GM19395 (cell line): ENCODE results near the gene SAMD13.

Experiments
- ATAC-seq: cut with Tn5 transposase; IDR thresholded peaks from one replicate; pipeline ENCODE4 v1.9.1; 2021; ENCODE audit warnings: mild to moderate bottlenecking, moderate library complexity; ENCODE audit not compliant: unreplicated experiment

The SAMD13 gene

DNA sequence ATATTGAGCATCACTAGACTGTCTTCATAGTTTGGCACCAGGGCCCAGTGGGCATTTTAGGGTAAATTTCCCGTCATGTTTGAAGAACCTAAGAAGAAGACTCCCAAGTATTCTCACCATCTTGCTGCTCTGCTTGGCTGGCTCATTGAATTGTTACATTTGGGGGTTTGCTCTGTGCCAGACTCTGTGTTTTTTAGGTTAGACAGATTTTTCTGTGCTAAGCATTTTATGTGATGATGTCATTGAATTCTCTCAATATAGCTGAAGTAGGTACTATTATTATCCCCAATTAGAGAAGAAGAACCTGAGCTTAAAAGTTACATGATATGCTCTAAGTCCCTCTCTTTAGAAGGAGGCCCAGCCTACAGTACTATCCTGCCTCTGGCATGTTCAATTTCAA is 68.8 kb downstream of the SAMD13 start:
- ATAC-seq, result no peak

DNA sequence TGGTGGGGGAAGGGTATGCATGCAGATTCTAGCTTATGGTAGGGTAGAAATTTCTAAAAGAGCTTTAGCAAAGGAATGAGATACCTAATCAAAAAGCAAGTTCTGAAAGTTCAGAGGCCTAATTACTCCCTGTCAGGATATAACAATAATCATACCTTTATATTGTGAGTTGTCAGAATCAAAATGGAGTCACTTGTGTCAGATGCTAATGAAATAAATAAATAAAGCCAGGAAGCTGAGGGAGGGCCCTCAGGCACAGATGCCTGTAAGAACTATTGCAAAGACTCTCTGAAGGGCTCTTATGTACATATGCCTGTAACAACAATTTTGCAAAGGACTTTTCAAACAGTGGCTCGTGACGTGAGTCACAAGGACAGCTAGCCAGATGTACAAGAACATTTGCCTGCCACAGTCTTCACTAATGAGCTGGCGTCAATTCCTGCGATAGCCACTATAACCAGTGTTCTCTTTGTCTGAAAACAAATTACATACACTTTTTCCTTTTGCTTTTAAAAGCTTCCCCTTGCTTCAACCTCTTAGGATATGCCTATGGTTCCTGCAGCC is 69.4 kb downstream of the SAMD13 start:
- ATAC-seq, result no peak

DNA sequence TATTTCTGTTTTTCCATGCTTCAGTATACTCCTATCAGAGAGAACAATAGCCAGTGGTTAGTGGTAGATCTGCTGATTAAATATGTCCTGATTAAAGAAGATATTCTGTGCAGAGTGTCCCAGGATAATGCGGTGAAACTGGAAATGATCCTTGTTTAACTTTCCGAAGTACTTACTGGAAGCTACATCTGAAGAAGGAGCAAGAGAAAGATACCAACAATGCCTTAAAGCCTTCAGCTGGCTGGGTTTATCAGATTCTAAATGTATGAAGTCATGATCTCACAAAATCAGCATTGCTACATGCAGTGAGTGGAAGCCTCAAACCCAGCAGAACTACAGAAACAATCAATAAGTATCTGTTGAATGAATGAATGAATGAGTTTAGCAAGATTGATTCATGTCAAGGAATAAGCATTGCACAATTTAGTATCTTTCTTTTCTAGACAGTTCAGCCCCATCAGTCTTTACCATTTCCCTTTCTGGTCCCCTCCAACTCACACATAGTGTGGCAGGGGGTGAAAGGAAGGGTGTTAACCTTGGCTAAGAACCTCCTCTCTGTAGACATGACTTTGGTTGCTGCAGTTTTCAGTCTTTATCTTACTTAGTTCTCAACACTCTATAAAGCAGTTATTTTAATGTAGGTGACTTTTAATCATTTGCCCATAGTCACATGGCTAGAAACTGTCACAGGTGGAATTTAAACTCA is 72.1 kb downstream of the SAMD13 start:
- no peak for ATAC-seq

DNA sequence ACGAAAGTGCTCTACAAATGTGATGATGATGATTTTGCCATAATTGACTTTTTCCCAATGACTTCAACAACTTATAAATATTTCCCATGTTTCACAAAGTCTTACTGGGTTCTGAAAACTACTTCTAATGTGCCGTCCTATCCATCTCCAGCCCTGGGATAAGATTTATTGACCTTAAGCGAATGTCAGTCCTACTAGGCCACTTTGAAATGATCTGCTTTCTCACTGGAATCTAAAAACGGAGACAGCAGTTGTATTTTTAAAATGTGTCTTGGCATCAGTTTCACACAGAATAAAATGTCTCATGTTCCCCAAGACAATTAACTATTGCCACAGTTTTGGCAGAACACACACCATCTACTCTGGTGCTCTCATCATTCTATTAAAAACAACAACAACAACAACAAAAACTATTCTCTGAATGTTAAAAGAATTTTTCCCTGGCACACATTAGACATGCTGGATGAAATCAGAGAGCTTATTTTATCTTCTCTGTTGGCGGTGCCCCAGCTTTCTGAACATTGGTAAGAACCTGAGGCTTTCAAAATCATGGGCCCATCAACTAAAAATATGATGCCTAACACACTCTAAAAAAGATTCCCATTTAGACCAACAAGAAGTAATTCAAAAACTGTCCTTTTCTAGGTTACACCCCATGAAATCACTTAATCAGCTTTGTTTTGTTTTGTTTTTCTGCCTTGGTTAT is 73.6 kb downstream of the SAMD13 start:
- no peak for ATAC-seq

DNA sequence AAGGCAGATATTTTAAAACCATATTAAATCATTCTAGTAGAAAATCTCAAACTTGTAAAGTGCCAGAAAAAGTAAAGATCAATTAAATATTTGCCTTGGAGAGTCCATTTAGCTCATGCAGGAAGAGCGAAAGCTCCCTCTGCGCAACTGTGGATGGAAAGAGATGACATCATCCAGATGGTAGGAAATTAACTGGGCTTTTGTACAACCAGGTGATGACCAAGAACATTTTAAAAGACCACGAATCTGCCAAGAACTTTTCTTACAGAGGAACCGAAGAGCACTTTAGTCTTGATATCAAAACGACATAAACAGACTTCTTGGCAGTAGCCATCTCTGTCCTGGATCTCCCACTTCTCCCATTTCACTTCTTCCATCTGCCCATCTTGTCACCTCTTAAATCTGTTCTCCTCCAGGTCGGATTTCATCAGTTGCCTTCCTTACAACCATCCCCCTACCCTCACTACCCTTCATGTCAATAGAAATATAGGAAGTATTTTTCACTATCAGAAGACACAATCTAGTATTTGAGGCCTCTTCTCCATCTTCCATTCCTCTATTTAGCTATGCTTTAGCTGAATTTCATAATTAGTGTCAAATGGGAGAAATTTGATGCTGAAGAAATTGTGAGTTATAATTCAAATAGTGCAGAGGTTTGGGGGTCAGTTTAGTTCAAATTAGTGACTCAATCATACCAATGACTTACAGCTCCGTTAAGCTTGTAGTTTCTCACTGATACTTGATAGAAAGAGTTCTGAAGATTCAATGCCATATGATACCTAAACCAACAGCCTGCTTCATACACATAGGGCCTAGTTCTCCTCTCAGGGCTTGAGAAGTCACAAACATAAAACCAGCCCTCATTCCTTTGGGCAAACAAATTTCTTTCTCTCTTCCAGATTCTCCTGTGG is 74.7 kb downstream of the SAMD13 start:
- no peak for ATAC-seq

DNA sequence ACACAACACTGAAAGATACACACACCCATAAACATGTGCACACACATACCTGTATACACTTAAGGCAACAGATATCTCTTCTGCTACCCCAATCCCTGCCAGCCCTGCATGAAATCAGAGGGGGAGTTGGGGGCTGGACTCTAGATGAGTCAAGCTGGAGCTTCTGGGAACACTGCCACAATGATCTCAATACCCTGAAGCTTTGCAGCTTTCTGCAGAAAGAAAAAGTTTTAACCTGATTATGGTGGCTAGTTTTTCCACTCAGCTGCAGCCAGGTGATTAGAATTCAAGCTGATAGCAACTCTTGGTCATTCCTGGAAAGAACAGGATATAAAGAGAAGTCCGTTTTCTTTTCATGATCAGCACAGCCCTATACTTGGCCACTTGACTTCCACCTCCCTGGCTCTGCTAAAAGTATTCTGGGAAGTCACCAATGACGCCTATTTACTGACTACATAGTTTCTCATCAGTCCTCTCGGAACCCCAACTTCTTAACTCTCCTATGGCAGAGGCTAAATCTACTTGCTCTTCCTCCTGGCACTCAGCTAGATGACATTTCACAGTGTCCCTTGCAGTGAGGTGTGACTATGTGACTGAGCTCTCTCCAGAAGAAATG is 76.1 kb downstream of the SAMD13 start:
- ATAC-seq, result no peak

DNA sequence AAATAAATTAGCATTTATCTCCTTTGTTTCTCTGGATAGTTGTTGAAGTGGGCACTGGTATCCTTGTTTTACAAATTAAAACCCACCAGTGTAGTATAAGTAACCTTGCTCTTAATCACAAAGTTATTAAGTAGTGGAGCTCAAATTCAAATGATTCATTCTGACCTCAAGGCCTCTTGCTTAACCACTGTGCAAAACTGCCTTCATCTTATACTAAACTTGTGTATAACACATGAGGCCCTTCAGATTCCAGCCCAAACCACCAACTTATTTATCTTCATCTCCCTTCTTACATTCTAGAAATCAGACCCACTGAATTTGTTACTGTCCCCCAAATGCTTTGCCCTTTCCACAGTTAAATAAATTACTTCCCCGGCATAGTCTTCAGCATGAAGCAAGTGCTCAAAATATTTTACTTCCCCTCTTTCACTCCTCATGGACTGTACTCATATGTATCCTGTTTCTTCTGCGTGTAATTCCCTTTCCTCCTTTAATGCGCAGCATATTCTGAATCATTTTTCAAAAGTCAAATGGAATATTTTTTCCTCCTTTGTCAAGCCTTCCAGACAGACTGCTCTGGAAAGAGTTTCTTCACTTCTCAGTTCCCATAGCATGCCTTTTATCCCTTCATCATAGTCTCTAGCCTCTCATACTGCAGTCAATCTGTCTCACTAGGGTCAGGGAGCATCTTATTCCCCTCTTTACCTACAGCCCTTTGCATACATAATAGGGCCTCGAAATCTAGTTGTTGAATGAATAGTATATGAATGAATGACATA is 77.8 kb downstream of the SAMD13 start:
- ATAC-seq, result no peak

DNA sequence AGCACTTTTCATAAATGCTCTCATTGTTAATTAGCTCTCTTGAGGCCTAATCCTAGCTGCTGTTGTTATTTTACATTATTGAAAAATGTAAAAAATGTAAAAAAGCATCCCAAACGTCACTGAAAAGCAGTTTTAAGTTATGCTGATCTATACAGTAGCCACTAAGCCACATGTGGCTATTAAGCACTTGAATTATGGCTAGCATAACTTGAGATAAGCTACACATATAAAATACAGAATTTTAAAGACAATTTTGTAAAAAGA is 78.3 kb downstream of the SAMD13 start:
- ATAC-seq, result no peak

DNA sequence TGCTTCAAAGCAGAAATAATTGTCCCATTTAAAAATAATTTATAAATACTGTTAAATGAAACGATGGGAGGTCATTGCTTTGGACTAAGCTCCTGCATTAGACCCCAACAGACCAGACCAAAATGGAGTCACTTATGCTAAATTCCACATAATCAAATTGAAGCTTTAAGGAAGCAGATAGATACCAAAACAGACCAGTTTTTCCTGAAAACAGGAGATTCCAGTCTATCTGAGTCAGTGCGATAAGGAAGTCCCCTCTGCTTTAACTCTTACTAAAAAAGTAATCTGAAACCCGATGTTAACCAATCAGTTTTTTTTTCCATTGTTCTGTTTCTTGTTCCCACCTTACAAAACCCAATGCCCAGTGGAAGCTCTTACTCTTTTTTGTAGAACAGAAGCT is 80.6 kb downstream of the SAMD13 start:
- ATAC-seq, result no peak

DNA sequence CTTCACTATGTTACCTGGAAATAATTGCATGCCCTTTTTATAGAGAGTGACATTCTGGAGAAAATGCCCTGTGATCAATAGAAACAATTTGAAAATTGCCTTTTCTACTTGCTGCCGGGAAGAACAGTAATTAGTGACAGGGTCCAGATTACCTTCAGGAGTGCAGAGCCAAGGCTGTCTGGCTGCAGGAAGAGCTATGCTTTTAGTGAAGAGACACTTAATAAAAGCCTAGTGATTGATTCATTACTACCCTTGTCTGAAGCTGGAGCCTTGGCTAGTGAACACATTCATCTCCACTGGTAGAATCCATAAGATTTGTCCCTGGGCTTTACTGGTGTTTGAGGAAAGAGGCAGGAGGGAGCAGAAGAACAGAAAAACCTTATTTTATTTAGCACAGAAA is 83.8 kb downstream of the SAMD13 start:
- ATAC-seq, result no peak

DNA sequence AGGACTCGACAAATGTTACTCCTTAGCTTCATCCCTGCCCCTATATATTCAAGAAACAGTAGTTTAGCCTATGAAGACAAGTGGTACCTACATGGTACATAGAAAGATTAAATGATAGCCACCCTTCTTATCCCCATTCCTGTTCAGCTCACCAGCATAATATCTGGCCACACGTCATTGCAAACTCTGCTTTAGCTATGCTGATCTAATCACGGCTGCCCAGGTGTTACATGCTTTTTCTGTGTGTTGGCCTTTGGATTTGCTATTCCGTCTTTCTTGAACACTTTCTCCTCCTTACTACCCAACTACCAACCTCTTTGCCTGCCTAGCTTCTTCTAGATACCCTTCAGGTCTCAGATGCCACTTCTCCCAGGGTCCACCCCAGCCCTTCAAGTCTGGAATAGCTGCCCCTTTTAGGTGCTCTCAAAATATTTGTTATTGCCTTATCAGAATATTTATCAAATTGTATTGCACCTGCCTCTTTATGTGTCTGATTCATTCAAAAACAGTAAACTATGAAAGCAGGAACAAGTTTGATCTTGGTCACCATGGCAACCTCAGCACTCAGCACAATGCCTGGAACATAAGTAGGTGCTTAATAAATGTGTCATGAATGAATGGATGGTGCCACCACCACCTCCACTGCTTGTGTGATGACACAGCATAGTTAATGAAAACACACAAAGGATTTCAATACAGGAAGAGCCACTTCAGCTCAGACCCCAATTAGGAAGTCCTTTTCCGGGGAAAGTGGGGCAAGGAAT is 85.4 kb downstream of the SAMD13 start:
- no peak for ATAC-seq

DNA sequence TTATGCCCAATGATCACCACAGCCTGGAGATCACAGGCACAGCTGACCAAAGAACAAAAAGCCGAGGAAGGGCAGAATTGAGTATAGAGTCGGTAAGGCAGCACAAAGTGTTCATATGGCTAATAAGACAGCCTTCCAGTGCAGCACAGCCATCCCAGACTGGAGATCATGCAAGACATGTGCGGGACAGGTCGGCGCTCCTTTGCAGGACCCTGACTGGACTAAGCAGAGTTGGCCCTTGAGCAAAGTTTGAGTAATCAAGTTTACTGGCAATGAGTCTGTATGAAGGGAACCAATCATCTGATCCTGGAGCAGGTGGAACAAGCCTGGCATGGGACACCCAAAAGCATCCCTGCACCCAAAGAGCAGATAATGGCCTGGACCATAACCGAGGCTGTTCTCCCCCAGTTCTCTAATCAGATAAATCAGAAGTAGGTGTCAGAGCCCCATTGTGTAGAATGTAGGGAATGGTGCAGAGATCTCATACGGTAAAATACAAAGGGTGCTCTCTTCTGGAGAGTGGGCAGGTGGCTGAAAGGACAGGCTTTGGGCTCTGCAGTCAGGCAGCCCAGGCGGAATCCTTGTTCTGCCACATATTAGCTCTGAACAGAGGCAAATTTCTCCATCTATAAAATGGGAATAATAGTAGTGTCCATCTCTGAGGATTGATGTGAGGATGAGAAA is 86.1 kb downstream of the SAMD13 start:
- no peak for ATAC-seq

DNA sequence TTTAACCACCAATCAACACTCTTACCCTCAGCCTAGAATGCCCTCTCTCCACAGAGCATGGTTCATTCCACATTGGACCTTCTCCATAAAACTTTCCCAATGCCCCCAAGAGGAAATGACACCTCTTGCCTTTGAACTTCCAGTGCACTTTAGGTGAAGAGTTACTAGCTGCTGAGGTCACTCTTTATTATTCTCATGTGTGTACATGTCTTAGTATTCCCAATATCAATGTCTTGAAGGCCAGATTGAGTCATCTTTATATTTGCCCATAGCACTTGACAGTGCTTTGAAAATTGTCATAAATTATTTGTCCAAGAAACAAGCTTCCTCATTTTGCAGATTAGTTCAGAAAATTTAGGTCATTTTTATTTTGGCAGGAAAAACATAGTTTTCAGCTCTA is 88.7 kb downstream of the SAMD13 start:
- no peak for ATAC-seq

DNA sequence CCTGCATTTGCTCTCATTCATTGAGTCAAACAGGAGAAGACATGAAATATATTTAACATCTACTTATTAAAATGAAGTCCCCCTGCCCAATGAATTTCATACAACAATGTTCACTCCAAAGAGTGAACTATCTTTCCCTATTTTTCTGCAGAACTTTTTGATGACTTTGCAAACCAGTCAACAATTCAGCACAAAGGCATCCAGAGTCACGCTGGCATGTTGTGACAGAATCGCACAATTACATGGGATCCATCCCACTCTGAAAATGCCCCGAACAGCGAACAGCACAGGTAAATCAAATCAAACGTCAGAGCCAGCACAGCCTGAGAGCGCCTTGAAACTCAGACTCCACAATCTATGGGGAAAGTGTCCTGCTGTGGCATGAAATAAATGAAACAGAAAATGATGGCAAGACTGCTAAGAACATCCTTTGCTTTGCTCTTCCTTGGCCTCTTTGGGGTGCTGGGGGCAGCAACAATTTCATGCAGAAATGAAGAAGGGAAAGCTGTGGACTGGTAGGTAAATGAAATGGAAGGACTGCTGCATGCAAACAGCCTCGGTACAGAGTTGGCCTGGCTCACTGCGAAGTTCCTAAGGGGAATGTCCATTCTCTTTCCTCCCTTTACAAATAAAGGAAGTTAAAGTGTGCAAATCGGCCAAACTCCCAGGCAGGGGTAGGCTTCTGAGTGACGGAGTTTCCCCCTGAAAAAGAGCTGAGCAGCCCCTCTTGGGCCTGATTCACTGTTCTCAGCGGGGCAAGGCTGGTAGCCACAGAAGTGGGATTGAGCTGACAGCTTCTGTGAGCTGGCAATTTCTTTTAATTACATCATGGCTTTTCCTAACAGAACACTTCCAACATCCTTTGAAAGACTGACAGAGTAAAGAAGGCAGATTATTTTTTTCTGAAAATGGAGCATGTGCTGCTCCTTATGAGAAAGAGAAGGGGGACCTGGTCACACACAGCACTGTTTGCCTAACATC is 97.0 kb downstream of the SAMD13 start, which contains the start of gene DNASE2B:
Gene DNASE2B, plus strand, starts transcription at position 310 of the 981 bp plus-strand sequence. Its CDS starts 81 bp downstream, at position 391.
- ATAC-seq, result no peak
